Measurements from ENCODE around the gene SPTB.

SPTB gene

GRCh38 chr14:64706119-64706592 is 173.6 kb downstream of the SPTB start:
- no peak for DNase-seq

GRCh38 chr14:64705381-64706118 is 174.2 kb downstream of the SPTB start:
- no peak for DNase-seq

DNA sequence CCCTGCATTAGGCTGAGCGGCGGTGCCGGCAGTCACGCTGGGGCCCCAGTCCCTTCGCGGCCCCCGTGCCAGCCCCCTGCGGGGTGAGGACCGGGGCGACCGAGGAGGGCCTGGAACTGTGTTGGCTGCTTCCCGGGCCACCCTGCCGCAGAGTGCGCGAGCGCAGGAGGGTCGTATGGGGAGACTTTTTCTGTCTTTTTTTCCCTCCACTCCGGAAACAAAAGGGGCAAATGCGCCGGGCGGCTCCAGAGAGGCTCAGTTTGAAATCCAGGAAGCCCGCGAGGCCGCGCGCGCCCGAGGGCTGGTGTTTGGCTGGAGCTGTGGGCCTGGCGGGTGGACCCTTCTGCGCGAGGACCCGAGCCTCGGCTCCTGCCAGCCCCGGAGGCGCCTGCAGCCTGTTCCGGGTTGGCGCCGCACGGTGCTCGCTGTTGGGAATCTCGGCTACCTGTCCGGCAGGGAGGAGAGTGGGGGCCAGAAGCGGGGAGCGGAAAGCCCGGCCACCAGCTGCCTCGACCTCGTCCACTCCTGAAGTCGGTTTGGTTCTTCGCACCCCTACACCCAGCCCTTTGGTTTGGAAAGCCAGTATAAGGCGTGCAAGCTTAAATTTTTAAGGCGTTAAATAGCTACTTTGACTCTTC is 174.8 kb downstream of the SPTB start:
- no peak for DNase-seq

DNA sequence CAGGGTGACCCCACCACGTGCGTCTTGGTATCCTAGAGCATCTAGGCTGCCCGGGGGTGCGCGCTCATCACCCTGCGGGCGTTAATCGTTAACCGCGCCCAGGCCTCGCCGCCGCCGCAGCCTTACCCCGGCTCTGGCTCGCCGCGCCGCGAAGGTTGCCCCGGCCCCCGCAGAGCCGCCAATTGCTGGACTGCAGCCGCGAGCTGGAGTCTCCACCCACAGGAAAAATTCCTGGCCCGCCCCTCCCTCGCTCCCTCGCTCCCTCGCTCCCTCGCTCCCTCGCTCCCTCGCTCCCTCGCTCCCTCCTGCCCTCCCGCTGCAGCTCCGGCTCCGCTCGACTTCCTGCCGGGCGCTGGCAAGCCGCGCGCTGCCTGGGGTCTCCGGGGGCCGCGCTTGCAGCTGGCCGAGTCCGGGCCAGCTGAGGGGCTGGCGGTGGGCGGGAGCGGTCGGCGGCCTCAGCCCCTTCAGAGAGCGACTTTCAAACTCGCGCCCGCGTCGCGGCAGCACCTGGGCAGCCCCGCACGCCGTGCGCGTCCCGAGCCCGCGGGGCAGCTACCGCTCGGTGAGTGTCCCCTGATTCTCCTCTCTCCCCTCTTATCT is 175.5 kb downstream of the SPTB start, which contains the start of gene PLEKHG3:
PLEKHG3 (plus strand) TSS at position 282 of the 600 bp plus-strand sequence. CDS start 23,208 bp downstream, outside the sequence.
- no peak for DNase-seq

GRCh38 chr14:64703395-64704142 is 176.1 kb downstream of the SPTB start:
- no peak for DNase-seq

GRCh38 chr14:64702493-64703394 is 177.0 kb downstream of the SPTB start:
- DNase-seq = no peak

DNA sequence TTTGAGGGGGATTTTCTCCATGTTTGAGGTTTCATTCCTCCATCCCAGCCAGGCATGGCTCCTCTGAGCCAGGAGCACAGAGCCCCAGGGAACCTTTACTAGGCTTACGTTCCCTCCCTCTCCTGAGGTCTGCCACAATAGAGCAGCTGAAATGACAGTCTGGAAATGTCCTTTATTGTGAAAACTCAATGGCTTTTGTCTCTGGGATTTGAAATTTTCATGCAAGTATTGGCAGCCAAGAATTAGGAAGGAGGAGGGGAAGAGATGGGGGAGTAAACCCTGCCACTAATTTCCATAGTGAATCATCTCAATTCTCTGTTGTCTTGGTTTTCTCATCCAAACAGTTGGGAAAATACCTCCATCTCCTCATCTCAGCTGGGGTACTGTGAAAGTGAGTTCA is 178.0 kb downstream of the SPTB start:
- no peak for DNase-seq

DNA sequence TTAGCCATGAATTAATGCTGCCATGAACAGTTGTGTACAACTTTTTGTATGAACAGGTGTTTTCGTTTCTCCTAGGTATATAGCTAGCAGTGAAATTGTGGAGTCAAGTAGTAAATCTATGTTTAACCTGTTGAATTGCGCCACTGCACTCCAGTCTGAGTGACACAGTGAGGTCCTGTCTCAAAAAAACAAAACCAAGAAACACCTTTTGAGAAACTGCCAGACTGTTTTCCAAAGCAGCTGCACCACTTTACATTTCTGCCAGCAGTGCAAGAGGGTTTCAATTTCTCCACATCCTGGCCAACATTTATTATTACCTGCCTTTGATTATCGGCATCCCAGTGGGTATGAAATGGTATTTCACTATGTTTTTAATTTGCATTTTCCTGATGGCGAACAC is 178.8 kb downstream of the SPTB start:
- DNase-seq = no peak

DNA sequence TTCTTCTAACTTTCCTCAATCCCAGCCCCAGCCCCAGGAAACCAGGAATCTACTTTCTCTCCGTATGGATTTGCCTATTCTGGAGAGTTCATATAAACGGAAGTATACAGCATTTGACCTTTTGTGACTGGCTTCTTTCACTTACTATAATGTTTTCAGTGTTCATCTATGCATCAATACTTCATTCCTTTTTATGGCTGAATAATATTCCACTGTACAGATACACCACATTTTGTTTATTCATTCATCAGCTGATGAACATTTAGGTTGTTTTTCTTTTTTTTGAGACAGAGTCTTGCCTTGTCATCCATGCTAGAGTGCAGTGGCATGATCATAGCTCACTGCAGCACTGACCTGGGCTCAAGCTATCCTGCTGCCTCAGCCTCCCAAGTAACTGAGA is 179.4 kb downstream of the SPTB start:
- no peak for DNase-seq

GRCh38 chr14:64698903-64699302 is 180.8 kb downstream of the SPTB start:
- DNase-seq = peak; percentile 57

DNA sequence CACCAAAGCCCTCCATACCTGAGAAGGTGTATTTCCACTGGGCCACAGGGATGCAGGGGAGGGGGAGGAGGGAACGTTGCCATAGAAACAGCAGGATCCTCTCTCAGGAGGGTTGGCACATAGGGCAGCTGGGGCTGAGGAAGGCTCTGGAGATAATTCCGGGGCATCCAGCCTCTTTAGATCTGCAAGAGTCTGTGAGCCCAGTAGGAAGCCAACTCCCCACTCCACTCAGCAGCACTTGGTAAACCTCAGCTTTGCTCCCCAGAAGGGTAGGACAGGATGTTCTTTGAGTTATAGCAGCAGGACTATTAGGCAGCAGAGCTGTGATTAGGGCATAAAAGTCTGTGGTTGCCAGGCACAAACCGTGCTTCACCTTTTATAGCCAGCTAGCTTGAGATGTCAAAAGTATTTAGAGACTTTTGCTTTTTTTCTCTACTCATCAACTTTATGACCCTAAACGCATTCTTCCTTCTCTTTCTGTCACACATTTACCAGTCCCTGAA is 183.3 kb downstream of the SPTB start:
- DNase-seq = no peak

Measured in SIG-M5 (cell line).